Fibroblast of skin of right biceps (primary cell): Measurements from ENCODE around the gene PODN.

ENCODE experiments used
- DNase-seq: peaks from one replicate; pipeline ENCODE4 v3.0.0-alpha.2; 2013

Gene PODN

DNA sequence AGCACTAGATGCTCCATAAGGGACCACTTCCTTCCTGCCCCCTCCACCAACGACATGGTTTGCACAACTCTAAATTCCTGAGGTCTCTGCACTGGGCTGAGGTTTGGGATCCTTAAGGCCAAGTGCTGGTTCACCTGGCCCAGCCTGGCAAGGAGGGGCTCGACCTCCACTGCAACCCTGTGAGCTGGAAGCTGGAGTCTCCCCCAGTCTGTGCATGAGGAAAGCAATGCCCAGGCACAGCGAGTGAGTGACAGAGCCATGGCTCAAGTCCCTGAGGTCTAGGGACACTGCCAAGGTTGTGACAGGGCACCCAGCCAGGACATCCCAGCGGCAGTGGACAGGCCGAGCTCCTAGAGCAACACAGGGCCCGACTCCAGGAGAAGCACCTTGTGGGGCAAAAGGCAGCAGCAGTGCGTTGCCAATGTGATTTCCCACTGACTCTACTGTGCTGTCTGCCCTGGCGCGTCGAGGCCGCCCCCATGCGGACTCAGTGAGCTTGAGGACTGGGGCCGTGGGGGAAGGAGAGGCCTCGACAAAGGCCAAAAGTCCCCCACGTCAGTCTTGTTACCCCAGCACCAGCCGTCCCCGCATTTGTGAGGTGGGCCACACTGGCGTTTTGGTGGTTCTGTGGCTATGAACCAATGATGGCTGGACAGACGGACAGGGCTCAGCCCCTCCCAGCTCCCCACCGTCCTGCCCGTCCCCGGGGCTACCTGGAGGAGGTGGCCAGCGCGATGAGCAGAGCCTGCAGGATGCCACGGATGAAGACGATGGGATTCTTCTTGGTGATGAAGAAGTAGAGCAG lies 30.0 kb downstream of the PODN start:
- DNase-seq, result peak; percentile 60

DNA sequence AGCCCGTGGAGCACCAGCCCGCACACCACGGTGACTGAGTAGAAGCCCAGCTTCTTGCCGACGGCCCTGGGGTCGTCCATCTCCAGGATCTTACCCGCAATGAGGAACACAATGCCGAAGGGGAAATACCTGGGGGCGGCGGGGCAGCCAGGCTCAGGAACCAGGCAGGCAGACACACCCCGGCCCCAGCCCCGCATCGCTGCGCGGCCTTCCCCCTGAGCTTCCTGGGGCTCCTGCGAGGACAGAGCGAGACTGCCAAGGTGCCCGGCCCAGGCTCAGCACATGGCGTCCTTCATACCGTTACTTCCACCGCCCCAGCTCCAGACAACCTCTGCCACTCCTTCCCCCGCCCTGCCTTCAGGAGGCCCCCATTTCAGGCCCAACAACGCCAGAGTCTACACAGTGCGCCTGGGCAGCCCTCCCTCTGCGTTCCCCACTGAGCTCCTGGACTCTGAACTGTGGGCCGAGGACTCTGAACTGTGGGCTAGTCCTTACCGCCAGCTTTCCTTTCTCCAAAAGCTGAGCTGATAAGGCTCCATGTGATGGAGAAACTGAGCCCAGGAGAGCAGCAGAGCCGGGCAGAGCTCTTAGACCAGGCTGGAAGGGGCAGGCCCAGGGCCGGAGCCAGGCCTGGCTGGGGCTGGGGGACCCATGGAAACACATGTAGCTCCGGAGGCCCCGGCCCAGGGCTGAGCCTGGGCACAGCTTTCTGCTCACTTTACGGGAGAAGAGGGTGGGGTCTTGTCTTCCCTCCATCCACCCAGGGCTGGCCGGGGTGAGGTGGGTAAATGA lies 30.8 kb downstream of the PODN start:
- no peak for DNase-seq

- no peak for DNase-seq
Measured at GRCh38 chr1:53093451-53093754, 31.4 kb downstream of the PODN start.

GRCh38 chr1:53093778-53094532 lies 31.9 kb downstream of the PODN start:
- no peak for DNase-seq

- no peak for DNase-seq
Measured at GRCh38 chr1:53094533-53094919, 32.5 kb downstream of the PODN start.

DNA sequence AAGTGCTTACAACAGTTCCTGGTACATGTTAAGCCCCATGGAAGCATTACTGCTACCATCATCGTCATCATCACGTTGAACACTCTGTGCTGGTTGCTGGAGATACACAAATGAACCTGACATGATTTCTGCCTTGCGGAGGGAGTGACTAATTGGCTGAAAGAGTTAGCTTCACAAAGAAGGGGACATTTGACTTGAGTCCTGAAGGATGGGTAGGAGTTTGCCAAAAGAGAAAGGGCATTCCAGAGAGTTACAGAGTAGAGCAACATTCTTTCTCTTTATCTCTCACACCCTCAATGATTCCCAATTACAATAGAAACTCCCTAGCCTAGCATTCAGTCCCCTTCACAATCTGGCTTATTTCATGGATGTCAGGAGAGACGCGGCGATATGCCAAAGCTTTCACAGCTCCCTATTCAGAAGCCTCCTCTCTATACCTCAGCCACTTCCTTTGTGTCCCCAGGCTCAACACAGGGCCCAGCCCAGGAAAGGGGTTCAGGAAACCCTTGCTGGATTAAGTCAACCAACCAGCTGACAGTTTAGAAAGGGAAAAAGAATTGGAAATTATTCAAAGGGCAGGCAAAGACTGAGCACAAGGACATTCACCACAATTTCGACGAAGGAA lies 42.4 kb downstream of the PODN start:
- no peak for DNase-seq

DNA sequence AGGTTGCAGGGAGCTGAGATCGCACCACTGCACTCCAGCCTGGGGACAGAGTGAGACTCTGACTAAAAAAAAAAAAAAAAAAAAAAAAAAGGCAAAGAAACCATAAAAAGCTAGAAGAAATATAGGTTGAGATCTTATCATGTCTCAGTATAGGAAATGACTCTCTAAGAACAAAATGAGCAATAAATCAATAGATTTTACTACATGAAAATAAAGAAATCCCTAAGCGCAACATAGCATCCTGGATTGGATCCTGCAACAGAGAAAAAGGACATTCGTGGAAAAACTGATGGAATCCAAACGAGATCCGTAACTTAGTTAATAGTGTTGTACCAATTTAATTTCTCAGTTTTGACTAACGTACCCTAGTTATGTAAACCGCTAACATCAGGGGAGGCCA lies 45.1 kb downstream of the PODN start:
- DNase-seq, result no peak

DNA sequence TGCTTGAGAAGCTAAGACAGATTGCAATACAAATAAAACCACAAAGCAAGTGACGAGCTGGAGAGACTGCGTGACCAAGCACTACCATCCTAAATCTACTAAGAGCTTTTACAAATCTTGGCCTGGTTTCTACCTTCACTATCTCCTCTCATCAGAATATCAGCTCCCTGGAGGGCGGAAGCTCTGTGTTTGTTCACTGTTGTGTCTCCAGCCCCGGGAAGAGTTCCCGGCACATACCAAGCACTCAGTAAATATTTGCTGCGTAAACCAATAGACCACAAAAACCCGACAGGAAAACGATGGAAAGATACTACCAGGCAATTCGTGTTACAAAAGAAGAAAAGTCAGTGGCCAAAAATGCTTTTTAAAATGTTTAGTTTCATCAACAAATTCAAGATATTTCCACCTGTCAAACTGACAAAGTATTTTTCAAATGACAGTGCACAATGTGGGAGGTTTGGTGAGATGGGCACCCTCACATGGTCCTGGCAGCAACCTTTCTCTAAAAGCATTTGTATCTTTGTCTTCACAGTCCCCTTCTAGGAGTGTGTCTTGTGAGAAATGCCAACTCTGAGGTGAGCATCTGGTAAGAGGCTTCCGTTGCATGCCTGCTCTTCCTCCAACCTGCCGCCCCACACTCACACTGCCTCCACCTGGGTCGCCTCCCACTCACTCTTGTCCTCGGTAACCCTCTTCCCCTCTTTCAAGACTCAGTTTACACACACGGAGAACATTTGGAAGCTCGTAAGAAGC lies 45.7 kb downstream of the PODN start:
- DNase-seq, result peak; percentile 89

- DNase-seq, result peak; percentile 72
Measured at GRCh38 chr1:53108646-53109580, 46.9 kb downstream of the PODN start.

- DNase-seq, result peak; percentile 88
Measured at GRCh38 chr1:53110370-53111072, 48.5 kb downstream of the PODN start.

DNA sequence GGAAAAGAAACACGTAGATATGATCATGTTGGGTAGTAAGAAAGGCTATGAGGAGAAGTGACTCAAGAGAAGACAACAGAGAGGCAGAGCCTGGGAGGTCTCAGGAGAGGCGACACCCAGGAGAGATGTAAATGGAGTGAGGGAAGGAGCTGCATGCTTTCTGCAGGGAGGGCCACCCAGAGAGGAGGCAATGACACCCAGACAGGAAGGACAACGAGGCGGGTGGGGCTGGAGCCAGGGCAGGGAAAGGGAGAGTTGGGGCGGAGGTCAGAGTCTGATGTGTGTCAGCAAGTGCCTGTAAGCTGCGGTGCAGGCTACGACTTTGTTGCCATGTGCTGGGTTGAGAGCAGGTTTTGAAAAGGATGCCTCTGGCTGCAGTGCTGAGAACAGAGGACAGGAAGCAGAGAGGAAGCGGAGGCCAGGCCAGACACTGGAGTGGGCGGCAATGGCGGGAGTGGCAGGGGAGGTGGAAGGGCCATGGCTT lies 49.1 kb downstream of the PODN start:
- peak; percentile 69 for DNase-seq

DNA sequence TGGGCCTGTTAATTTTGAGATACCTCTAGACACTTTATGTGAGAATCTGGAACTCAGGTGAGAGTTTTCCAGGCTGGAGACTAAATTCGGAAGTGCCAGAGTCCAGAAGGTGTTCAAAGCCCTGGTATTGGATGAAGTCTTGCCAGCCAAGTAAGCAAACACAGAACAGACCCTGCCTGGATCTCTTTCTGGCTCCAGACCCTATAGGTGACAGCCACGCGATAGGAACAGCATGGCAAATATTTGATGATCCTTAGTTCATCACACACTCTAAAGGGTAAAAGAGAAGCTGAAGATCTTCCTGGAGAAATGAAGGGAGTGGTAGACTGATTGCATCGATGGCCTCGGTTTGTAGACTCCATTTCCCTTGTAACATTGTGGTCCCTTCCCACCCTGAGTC lies 49.7 kb downstream of the PODN start:
- no peak for DNase-seq

GRCh38 chr1:53112271-53112774 lies 50.3 kb downstream of the PODN start:
- DNase-seq, result peak; percentile 91

- DNase-seq, result peak; percentile 36
Measured at GRCh38 chr1:53112861-53113260, 50.8 kb downstream of the PODN start.

DNA sequence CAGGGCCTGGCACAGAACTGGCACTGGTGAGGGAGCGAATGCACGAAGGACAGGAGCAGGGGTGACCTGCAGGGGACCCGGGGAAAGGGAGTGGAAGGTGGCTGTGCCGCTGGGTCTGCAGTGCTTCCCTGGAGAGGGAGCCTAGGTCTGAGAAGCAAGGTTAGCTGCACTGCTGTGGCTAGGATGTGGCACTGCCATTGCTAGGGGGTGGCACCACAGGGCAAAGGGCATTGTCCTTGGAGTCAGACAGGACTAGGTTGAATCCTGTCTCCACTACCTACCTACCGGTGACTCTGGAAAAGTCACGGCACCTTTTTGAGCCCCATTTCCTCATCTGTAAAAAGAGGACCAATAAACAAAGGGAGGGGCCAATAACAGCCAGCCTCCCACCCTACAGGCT lies 52.1 kb downstream of the PODN start:
- DNase-seq, result no peak

- DNase-seq, result no peak
Measured at GRCh38 chr1:53114581-53115400, 52.8 kb downstream of the PODN start.

GRCh38 chr1:53115403-53116306 lies 53.6 kb downstream of the PODN start:
- peak; percentile 59 for DNase-seq

GRCh38 chr1:53116307-53116810 lies 54.3 kb downstream of the PODN start:
- no peak for DNase-seq
